HG02970 (cell line): ENCODE results near the gene SETX.
"Not testable (repeated sequence)": the region's sequence is repeated elsewhere in the genome, so short reads cannot be mapped to it uniquely, and the experiment has no call there.

Experiments
- ATAC-seq: cut with Tn5 transposase; IDR thresholded peaks from one replicate; pipeline ENCODE4 v1.9.1; 2021; ENCODE audit warnings: mild to moderate bottlenecking, moderate library complexity, moderate number of reproducible peaks; ENCODE audit not compliant: unreplicated experiment, low FRiP score

SETX gene

DNA sequence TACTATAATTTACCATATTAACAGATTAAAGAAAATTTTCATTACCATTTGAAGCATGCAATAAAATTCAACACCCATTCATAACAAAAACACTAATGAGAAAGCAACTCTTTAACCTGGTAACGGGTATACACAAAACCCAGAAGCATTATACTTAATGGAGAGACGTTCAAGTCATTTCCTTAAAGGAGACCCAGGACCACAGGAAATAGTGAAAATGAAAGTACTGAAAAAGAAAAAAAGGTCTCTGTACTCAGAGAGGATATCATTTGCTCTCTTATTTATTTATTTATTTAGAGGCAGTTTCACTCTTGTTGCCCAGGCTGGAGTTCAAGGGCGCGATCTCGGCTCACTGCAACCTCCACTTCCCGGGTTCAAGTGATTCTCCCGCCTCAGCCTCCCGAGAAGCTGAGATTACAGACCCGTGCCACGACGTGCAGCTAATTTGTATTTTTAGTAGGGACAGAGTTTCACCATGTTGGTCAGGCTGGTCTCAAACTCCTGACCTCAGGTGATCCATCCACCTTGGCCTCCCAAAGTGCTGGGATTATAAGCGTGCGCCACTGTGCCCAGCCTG lies 61.6 kb downstream of the SETX start:
- ATAC-seq = no peak

DNA sequence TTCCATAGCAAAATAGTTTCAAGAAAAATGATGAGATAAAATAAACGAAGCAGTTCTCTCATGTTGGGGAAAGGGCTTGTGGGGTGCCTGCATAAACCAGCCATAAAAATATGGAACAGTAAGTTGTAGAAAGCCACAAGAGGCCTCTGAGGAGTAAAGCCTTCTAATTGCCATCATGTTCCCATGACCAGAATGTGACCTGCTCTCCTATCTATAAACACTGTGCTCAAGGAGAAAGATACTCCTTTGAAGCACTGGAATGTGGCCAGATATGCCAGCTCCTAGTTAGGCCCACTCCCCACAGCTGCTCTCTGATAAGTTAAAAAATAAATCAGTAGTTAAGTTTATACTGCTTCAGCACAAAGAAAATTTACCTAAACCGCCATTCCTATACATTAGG lies 65.8 kb downstream of the SETX start:
- ATAC-seq = no peak

DNA sequence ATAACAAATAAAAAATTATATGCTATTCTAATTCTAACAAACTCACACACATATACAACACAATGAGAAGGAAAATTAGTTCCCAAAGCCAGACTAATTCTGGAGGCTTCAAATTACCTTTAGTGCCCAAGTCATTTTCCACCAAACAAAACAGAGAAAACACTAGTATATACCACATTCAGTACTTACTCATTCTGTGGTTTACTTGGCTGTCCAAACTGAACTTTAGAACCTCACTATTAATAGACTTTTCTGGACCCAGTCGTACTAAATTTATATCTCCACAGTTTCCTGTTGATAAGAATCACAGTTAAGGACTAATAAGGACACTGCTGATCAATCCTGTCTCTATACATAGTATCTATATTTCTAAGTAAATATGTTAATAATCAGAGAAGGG lies 66.4 kb downstream of the SETX start:
- no peak for ATAC-seq

DNA sequence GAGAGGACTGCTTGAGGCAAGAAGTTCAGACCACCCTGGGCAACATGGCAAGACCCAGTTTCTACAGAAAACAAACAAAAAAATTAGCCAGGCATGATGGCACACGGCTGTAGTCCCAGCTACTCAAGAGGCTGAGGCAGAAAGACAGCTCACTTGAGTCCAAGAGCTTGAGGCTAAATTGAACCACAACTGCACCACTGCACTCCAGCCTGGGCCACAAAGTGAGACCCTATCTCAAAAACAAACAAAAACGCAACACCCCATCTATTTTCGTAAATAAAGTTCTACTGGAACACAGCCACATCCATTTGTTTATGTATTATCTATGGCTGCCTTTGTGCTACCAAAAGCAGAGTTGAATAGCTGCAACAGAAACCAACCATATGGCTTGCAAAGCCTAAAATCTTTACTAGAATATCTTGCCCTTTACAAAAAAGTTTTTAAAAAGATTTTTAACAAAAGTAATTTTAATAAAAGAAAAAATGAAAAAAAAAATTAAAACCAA lies 67.5 kb downstream of the SETX start:
- ATAC-seq = no peak

DNA sequence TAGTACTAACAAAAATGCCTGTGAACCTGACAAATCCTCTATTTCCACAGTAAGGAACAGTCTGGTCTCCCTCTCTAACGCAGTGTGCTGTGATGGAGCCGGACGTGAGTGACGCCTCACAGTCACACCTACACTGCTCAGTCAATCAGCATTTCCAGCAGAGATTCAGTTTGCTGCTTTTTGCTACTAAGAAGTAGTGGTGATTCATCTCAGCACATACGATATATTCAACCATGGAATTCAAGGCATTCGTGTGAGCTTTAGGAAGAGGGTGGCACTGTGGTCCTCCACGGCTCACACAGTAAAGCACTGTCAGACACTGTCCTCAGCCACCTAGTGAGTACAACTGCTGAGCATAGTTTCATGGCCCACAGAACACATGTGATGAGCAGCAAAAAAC lies 70.9 kb downstream of the SETX start:
- no peak for ATAC-seq

DNA sequence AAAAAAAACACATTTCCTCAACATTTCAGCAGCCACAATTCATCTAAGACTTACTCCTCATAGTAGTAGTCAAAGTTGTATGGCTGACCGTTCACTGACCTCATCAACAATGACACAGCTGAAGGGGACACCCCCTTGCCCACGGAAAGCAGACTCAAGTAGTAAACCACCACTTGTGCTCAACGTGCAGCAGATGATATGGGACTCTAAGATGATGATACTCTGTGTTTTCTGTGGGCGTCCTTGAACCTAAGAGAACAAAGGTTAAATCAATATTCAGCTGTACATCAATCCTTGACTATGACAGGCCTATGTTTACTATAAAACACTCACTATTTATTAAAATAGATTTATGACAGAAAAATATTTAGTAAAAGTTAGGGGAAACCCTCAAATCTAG lies 71.6 kb downstream of the SETX start:
- ATAC-seq = no peak

DNA sequence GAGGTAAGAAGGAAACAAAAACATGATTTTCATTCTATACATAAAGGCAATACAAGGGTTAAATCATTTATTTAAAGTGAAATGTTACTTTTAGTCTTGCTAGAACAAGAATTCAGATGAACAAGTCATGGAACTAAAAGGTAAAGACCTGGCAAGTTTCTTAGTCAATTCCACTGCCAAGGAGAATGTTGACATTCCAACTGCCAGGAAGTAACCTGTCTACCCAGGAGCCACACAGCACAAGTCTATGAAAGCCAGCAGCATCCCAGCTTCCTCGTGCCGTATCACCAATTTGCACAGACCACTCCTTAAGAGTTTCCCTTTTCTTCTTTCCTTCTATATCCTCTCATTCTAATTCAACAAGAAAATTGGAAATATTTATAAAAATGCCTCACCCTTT lies 79.9 kb downstream of the SETX start:
- ATAC-seq = no peak

DNA sequence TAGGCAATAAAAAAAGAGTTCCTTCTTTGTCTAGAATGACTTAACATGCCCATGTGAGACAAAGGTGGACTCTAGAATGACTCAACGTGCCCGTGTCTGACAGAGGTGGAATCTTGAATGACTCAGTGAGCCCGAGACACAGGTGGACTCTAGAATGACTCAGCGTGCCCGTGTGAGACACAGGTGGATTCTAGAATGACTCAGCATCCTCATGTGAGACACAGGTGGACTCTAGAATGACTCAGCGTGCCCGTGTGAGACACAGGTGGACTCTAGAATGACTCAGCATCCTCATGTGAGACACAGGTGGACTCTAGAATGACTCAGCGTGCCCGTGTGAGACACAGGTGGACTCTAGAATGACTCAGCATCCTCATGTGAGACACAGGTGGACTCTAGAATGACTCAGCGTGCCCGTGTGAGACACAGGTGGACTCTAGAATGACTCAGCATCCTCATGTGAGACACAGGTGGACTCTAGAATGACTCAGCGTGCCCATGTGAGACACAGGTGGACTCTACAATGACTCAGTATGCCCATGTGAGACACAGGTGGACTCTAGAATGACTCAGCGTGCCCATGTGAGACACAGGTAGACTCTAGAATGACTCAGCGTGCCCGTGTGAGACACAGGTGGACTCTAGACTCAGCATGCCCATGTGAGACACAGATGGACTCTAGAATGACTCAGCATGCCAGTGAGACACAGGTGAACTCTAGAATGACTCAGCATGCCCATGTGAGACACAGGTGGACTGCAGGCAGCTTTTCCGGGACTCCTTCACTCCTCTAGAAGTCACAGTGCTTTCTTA lies 84.9 kb downstream of the SETX start:
- ATAC-seq = not testable (repeated sequence)

DNA sequence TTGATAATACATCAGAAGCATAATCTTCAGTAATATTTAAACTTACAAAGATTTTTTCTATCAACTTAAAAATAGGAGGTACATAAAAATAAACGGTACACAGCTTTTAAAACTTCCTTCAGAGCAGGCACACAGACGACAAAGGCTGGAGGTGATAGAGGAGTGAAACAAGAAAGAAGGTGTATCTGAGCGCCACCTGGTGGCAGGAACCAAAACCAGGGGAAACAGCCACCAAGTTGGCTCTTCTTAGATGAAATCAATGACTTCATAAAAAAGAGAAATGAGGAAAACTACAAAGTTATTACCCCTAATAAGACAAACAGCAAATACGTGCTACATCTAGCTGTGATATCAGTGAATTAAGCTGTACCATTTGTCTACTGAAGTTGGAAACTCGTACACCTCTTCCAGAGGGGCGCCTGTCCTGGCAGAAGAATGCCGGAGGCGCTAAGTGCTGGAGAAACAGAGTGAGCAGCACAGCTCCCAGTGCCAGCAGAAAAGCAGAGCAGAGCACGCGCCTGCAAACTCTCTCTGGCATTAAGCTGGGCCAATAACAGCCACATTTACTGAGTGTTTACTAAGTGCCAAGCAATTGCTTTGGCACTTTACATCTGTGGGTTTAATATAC lies 85.9 kb downstream of the SETX start:
- no peak for ATAC-seq

DNA sequence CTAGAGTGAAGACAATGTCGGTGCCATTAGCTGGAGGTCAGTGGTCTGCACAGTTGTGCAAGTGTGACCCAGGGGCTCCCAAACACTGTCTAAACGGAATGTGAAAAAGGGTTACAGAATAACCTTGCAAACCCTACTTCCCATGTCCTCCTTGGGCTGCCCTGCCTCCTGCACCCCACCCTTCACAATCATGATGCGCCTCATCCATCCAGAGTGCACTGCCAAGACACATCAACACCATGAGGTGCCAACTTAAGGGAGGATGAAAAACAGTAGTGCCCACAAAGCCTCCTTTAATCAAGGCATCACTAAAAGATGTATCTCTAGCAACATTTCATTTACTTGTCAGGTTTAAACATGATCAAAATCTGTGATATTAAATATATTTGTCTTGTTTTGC lies 87.1 kb downstream of the SETX start:
- no peak for ATAC-seq

DNA sequence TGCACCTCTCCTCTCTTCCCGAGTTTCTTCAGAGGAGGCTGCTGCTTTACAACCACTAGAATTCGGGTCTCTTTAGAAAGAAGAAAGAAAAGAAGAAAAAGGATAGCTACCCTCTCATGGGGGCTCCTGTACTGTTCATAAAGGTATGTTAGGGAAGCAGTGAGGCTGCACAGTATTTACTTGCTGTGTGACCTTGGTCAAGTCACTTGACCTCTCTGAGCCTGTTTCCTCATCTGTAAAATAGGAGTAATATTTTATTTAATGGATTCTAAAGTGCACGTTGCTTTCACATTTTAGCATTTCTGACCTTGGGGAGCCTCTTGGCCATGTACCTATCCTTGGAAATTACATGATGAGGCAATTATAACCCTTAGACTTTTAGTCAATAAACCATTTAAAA lies 88.8 kb downstream of the SETX start:
- no peak for ATAC-seq

DNA sequence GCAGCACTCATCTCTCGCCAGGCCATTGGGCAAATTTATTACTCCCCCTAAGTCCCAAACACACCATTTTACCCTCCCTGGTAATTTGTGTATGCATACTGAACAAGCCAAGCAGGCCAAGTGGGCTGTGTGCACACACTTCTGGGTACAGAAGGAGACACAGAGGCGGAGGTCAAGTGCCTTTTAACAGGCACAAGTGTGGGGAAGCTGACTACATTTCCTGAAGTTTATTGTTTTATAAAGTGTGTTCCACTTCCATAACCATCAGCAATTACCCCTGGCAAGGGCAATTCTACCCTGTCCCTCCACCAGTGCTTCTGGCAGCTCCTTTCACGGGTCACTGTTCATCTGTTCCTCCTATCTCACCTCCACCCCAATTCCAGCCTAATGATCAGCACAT lies 93.9 kb downstream of the SETX start:
- ATAC-seq = no peak

DNA sequence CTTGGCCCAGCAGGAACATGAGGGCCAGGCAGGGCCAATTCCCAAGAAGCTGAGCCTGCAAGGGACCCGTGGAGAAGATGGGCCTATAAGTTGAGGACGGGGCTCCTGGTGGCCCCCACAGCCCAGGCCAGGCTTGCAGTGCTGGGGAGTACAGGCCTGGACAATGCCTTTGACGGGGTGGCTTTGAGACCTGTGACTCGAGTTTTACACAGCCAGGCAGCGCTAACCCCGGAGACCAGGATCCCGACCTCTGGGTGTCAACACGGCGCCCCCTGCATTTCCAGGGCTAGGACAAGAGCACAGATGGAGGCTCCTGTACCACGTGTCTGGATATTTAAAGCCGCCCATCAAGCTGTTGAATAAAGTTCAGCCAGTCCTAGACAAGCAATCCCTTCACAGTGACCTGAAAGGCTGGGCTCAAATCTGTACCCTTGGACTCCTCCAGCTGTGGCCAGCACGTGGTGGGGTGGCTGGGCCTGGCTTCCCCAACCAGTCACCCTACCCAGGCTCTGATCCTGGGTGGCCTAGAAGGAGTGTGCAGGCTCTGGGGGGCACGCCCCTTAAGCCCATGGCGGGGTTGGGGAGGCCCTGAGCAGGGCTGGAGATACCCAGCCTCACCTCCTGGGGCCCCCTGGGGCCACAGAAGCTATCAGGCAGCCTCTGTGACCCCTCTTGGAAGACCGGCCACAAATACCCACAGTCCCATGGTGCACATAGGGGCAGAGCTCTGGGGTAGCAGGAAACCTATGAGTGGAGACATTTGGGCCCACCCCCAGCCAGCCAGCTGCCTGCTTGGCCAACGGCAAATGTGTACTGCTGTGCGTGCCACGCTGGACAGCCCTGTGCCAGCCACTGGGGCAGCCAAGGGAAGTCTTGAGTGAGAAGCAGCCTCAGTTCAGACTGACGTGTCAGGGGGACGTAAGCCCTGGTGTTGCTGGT lies 104.2 kb downstream of the SETX start:
- ATAC-seq = no peak

DNA sequence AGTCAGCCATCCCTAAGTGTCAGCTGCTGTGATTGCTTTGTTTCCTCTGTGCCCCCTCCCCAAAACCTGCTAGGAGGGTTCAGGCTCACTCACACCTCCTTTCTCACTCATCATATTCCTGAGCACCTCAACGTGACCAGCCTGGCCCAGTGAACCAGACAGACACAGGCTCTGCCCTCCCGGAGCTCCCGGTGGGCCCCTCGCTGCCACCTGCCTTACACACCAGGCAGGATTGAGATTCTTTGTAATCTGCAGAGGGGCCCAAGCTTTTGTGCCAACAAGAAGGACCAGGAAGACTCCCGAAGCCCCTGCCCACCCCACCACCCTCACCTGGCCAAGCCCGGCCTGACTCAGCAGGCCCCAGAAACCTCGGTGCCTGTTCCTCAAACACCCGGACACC lies 105.1 kb downstream of the SETX start:
- ATAC-seq = no peak

DNA sequence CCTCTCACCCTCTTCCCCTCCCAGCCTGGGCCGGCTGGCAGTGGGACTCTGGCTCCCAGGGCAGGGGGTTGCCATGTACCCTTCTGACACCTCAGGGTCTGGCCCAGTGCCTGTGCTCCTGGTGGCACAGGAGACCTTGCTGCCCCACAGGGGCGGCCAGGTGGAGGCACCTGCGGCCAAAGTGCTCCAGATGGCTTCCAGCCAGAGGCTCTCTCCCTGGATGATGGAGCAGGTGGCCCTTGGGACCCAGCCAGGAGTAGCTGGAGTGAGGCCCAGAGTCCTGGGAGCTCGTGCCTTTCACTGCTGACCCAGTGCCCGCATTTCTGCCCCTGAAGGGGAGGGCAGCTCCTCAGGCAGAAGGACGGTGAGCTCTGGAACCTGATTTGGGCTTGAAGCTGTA lies 105.7 kb downstream of the SETX start:
- ATAC-seq = no peak

DNA sequence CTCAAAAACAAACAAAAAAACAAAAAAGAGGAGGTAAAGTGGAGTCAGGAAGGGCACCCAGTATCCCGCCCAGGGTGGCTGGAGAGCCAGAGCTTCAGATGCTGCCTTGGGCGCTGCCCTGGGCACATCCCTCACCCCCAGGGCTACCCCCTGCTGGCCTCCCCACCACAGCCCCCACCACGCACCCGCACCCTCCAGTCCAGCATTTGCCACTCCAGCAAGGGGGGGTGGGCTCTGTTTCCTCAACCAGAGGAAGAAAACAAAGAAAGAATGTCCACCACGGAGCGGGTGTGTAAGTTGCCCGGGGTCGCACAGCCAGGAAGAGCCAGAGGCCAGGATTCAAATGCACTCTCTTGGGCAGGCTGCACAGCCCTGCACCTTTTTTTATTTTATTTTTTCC lies 106.8 kb downstream of the SETX start:
- ATAC-seq = no peak

DNA sequence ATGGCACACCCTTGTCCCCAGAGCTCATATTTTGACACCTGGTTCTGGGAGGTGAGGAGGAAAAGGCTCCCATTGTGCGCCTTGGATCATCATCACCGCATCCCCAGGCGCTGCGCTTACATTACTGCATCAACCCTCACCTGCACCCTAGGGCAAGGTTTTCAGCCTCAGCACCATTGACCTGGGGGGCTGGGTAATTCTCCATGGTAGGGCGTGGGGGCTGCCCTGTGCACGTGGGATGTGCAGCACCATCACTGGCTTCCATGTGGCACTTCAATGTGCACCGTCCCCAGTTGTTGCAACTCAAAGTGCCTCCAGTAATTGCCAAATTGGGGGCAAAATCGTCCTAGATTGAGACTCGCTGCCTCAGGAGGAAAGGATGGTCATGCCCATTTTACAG lies 109.3 kb downstream of the SETX start:
- ATAC-seq = no peak

DNA sequence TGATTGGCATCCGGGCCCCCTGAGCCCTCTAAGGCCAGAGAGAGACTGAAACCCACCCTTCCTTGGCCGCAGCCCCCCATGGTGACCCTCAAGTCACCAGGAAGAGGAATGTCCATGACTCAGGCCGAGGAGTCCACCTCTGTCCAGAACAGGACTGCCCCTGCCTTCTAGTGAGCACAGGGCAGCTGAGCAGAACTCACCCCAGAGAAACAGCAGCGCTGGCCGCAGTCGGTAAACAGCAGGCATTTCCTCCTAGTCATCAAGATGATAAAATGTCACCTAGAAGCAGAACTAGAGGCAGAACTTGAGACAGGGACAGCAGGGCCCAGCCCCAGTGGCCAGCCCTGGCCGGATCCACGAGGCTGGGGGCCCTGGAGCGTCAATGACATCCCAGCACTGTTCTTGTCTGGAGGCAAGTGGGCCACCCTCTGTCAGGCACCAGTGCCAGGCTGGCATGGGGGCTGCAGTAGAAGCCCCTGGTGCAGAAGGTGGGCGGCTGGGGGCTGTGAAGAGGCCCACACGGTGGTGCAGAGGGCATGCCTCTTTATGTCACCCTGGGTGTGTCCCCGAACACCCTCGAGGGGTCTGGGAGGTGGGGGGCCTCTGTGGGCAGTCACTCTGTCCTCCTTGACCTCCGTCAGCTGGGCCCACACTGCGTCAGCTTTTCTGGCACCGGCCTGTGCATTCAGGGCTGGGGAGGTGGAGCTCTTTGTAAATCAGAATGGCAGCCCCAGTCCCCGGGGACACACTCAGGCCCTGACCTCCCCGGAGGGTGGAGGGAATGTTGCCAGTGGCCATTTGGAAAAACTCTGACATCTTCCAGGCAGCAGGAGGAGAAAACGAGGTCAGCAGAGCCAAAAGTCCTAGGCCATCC lies 110.0 kb downstream of the SETX start:
- no peak for ATAC-seq

DNA sequence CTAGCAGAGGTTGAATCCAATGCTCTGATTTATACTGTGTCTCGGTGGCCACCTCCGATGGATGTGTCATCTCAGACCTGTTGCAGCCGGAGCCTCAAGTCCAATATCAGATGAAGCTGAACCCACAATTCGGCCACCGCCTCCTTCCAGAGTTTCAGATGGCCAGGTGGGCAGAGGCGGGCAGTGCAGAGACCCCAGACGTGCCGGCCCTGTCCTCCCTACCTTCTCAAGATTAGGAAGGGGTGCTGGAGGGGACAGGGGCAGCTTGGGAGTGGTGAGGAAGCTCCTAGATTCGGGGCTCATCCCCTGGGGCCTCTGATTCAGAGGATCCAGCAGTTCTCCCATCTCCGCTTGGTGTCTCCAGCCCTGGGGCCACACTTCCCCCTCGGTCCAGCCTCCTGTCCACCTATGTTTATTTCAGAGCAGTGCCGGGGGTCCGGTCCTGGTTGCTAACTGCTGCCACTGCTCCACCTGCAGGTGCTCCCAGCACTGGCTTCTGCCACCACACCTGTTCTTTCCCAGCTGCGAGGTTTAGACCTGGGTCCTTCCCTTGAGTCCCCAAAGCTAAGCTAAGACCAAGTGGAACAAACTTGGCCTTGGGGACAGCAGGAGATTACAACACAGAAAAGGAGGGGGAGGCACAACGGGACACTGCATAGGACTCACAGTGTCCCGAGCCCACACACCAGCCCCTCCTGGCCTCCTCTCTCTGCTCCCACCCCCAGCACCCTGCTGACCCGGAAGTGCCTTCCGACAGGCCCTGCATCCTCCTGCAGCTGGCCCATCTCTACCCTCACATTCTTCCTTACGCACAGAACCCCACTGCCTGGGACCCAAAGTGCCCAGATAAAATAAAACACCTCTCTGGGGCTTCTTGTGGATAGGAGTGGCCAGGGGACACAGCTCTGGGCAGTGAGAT lies 111.4 kb downstream of the SETX start:
- ATAC-seq = no peak
